Prostate gland (tissue), 2 donors: Measurements from ENCODE around the gene BACH1.

ENCODE experiments used
- CTCF ChIP-seq, 4 experiments: fragments of 200-600 bp in 2 of 4; fragments of 450-650 bp in 2 of 4; sonication (generic) in 2 of 4; IDR thresholded peaks; 1 replicate in 3 of 4; 2 replicates in 1 of 4; pipeline ENCODE4 v1.5.1; 2016 to 2019; ENCODE audit warnings: antibody characterized with exemption in 4 of 4, mild to moderate bottlenecking in 2 of 4, moderate library complexity in 2 of 4
- POLR2A ChIP-seq: fragments of 450-650 bp; IDR thresholded peaks from one replicate; pipeline ENCODE4 v1.6.1; 2016; ENCODE audit warnings: antibody characterized with exemption, mild to moderate bottlenecking

- no peak for TF ChIP-seq POLR2A
- TF ChIP-seq CTCF (IDR thresholded peaks at IDR 0.05), result no peak
Observed at GRCh38 chr21:29296446-29296845, 2.3 kb upstream of the BACH1 start.
